Endometrial microvascular endothelial cells (primary cell): ENCODE results near the gene C1orf53. TPM values are rescaled to one million over a fixed set of nuclear protein-coding genes. Genes with fewer than 3 reads are reported as not detected.
"Not testable (repeated sequence)": the region's sequence is repeated elsewhere in the genome, so short reads cannot be mapped to it uniquely, and the experiment has no call there.

Experiments used
- in situ Hi-C: cut with HindIII; loops from 2 replicates; pipeline ENCODE4 v1.10.0; 2017; ENCODE audit warnings: low sequenced_read_pairs, low pct_unique_long_range_greater_than_20kb; ENCODE audit errors: inconsistent ontology term
- total RNA-seq: library from RNA; depleted of rRNA; stranded (reverse); fragments of >200 nt; gene quantifications from one replicate; pipeline ENCODE4 v1.2.3, GENCODE V29; 2015; ENCODE audit errors: inconsistent ontology term

Gene C1orf53
- total RNA-seq, 1 donor from 2014 or later = not detected

GRCh38 chr1:197948926-197949899, 46.8 kb downstream of the C1orf53 start:
- in situ Hi-C loops = no loop called here

- in situ Hi-C loops = no loop called here
Measured at GRCh38 chr1:197951089-197951488, 48.7 kb downstream of the C1orf53 start.

GRCh38 chr1:197951617-197952175, 49.3 kb downstream of the C1orf53 start:
- in situ Hi-C loops = no loop called here

- in situ Hi-C loops = not testable (repeated sequence)
Measured at GRCh38 chr1:197953472-197953871, 51.0 kb downstream of the C1orf53 start.

GRCh38 chr1:197954718-197955418, 52.4 kb downstream of the C1orf53 start:
- in situ Hi-C loops = no loop called here

GRCh38 chr1:197955486-197956394, 53.3 kb downstream of the C1orf53 start:
- in situ Hi-C loops = no loop called here

Other genes starting within 250 kb of the C1orf53 start
- gene DENND1B, start 127.2 kb upstream of the C1orf53 start, total RNA-seq = 0.93 TPM
- not detected for gene LHX9, start 14.7 kb downstream of the C1orf53 start, total RNA-seq